Ovary (tissue), 3 donors: ENCODE data around the gene PID1.

Source experiments
- CTCF ChIP-seq, 3 donors: fragments of 450-650 bp in 2 of 3; fragments of 200-600 bp in 1 of 3; IDR thresholded peaks; one replicate each; pipeline versions ENCODE4 v1.5.1 to v1.8.0; 2016 to 2022; ENCODE audit warnings: antibody characterized with exemption in 3 of 3, mild to moderate bottlenecking in 1 of 3
- EP300 ChIP-seq: sonication (generic); formaldehyde crosslinking; IDR thresholded peaks from one replicate; pipeline ENCODE4 v1.6.1; 2017; ENCODE audit warnings: antibody characterized with exemption
- POLR2A ChIP-seq: fragments of 450-650 bp; IDR thresholded peaks from one replicate; pipeline ENCODE4 v1.6.1; 2017; ENCODE audit warnings: antibody characterized with exemption, mild to moderate bottlenecking, moderate library complexity
- donor health status: DM: no; HTN: no; CAD: no.

GRCh38 chr2:229060147-229060546 lies 210.9 kb downstream of the PID1 start:
- TF ChIP-seq CTCF (IDR thresholded peaks at IDR 0.05) (no peak), EP300 (no peak), POLR2A (no peak)
